K562 (cell line): ENCODE results near the gene PDGFA. TPM values are rescaled to one million over a fixed set of nuclear protein-coding genes. Genes with fewer than 3 reads are reported as not detected.

Experiments
- ATAC-seq: fragments of 200-7000 bp; cut with Tn5 transposase; 3 replicates; pipeline ENCODE4 v1.9.1; 2020; ENCODE audit warnings: moderate library complexity
- BruUV-seq: library from RNA; stranded (reverse); fragments of 400-500 nt; replicated peaks from 2 replicates; lab custom pipeline; 2021; lab: Mats Ljungman, UMichigan
- CTCF ChIA-PET: fragments of 300-600 bp; formaldehyde crosslinking; extraction: SDS; loops from one replicate; lab custom pipeline; 2021; ENCODE audit warnings: low intra/inter-chr PET ratio; lab: Yijun Ruan, JAX
- POLR2A ChIA-PET: fragments of 300-600, 350-650 bp; sonication (Branson Sonifier 250); formaldehyde crosslinking; extraction: SDS; loops from one replicate; lab custom pipeline; 2021; ENCODE audit warnings: antibody characterized with exemption, inconsistent platforms; lab: Yijun Ruan, JAX
- DNase-seq, 4 experiments: peaks; one replicate each; pipeline versions ENCODE4 v3.0.0 to v3.0.0-alpha.2; 2011 to 2018; ENCODE audit warnings: low spot score in 3 of 4, mixed read lengths in 3 of 4; ENCODE audit errors: extremely low read depth in 1 of 4
- FAIRE-seq: peaks from 2 replicates; lab custom pipeline; 2011; peaks lifted over from hg19 to GRCh38; lab: Jason Lieb, UNC
- H2AFZ ChIP-seq: 2 replicates; pipeline ENCODE4 v1.6.0; 2011; ENCODE audit warnings: low read depth, low read length, control low read depth, inconsistent platforms
- H3K27ac ChIP-seq: fragments of 200-600 bp; 3 replicates; pipeline ENCODE4 v1.8.0; 2011; ENCODE audit warnings: low read depth, mild to moderate bottlenecking, control low read depth, inconsistent platforms, low read length, moderate library complexity, mixed read lengths; ENCODE audit errors: extremely low read depth
- H3K27me3 ChIP-seq, 2 experiments: fragments of 300-600 bp in 1 of 2; 2 replicates in 1 of 2; 3 replicates in 1 of 2; pipeline versions ENCODE4 v1.6.0 to v1.8.0; 2011; ENCODE audit warnings: inconsistent platforms in 2 of 2, low read length in 2 of 2, mild to moderate bottlenecking in 1 of 2, mixed read lengths in 1 of 2, moderate library complexity in 1 of 2; ENCODE audit not compliant: control insufficient read depth in 2 of 2, insufficient read depth in 2 of 2
- H3K36me3 ChIP-seq: fragments of 300-600 bp; 3 replicates; pipeline ENCODE4 v1.8.0; 2011; ENCODE audit warnings: mild to moderate bottlenecking, low read length, inconsistent platforms; ENCODE audit not compliant: control insufficient read depth, insufficient read depth
- H3K4me1 ChIP-seq, 2 experiments: fragments of 200-600 bp in 1 of 2; replicated peaks in 1 of 2; 2 replicates in 1 of 2; 3 replicates in 1 of 2; pipeline versions ENCODE4 v1.5.1 to v1.8.0; 2011; ENCODE audit warnings: inconsistent platforms in 2 of 2, low read length in 2 of 2, mild to moderate bottlenecking in 1 of 2, mixed read lengths in 1 of 2, moderate library complexity in 1 of 2; ENCODE audit not compliant: control insufficient read depth in 2 of 2, insufficient read depth in 2 of 2
- H3K4me2 ChIP-seq: 2 replicates; pipeline ENCODE4 v1.6.1; 2011; ENCODE audit warnings: low read length, control low read depth, inconsistent platforms, mixed read lengths; ENCODE audit not compliant: insufficient read depth
- H3K4me3 ChIP-seq: fragments of 200-600 bp; sonication (generic), shearing (Covaris generic); 2 replicates; pipeline ENCODE4 v1.5.1; 2016; ENCODE audit warnings: control low read depth, inconsistent platforms
- H3K79me2 ChIP-seq: fragments of 200-600 bp; 3 replicates; pipeline ENCODE4 v1.8.0; 2011; ENCODE audit warnings: low read length, inconsistent platforms; ENCODE audit not compliant: control insufficient read depth, insufficient read depth
- H3K9ac ChIP-seq, 2 experiments: 2 replicates each; pipeline versions ENCODE4 v1.6.0 to v1.6.1; 2011; ENCODE audit warnings: low read depth in 2 of 2, low read length in 2 of 2, control low read depth in 1 of 2, inconsistent platforms in 1 of 2, mild to moderate bottlenecking in 1 of 2, mixed read lengths in 1 of 2; ENCODE audit not compliant: insufficient read depth in 1 of 2
- H3K9me1 ChIP-seq: one replicate; pipeline ENCODE4 v1.6.0; 2011; ENCODE audit warnings: inconsistent platforms, mild to moderate bottlenecking, low read length, moderate library complexity; ENCODE audit not compliant: control insufficient read depth, insufficient read depth
- H3K9me3 ChIP-seq: replicated peaks from 2 replicates; pipeline ENCODE4 v1.5.1; 2011; ENCODE audit warnings: low read depth, low read length, inconsistent platforms; ENCODE audit not compliant: control insufficient read depth, insufficient read depth
- H4K20me1 ChIP-seq: replicated peaks from 2 replicates; pipeline ENCODE4 v1.6.1; 2011; ENCODE audit warnings: low read length, inconsistent platforms, mixed read lengths; ENCODE audit not compliant: control insufficient read depth, insufficient read depth
- CTBP1 ChIP-seq: fragments of 450-650 bp; IDR thresholded peaks from 2 replicates; pipeline ENCODE4 v1.6.1; 2016; ENCODE audit warnings: borderline replicate concordance
- EP400 ChIP-seq: fragments of 450-650 bp; IDR thresholded peaks from 2 replicates; pipeline ENCODE4 v1.6.1; 2017; ENCODE audit warnings: antibody characterized with exemption, mild to moderate bottlenecking, moderate library complexity
- RBM15 ChIP-seq: fragments of 200-400 bp; formaldehyde crosslinking; IDR thresholded peaks from 2 replicates; pipeline ENCODE4 v1.6.1; 2018; ENCODE audit warnings: mild to moderate bottlenecking, low read length, moderate library complexity; ENCODE audit not compliant: insufficient read depth
- WGBS: fragments of 100-300 bp; shearing (Covaris generic); methylation state at CpG from one replicate; pipeline ENCODE4 v1.1.6; 2016; ENCODE audit warnings: low coverage, mixed read lengths; ENCODE audit not compliant: insufficient coverage; ENCODE audit errors: missing lambda C conversion rate; 5-methylcytosine and 5-hydroxymethylcytosine counted together
- in situ Hi-C: fragments of 300-500 bp; cut with MboI; formaldehyde crosslinking; loops from 4 replicates; pipeline ENCODE4 v1.15.0; 2018; ENCODE audit warnings: inconsistent platforms, mixed read lengths
- intact Hi-C: fragments of 100-400 bp; cut with micrococcal nuclease; formaldehyde crosslinking; loops from 2 replicates; pipeline ENCODE4 v1.14.2; 2022
- polyA plus RNA-seq, 8 experiments: library from polyadenylated mRNA; depleted of rRNA in 4 of 8; stranded (reverse) in 5 of 8; unstranded in 3 of 8; fragments of >200 nt; fragmentation: Nextera tagmentation in 2 of 8; fragmentation: Illumina TruSeq in 1 of 8; extraction: Ambion mirVana in 2 of 8; extraction: Trizol in 1 of 8; gene quantifications; 2 replicates each; pipeline versions ENCODE4 v1.2.1 to v1.2.3, GENCODE V29; 2011 to 2014; ENCODE audit warnings: inconsistent platforms in 1 of 8, missing spikeins in 1 of 8
- total RNA-seq, 7 experiments: library from RNA; depleted of rRNA in 6 of 7; stranded (reverse); fragments of >200 nt in 6 of 7; fragmentation: Illumina TruSeq in 2 of 7; extraction: Trizol in 2 of 7; gene quantifications; 2 replicates each; pipeline versions ENCODE4 v1.2.1 to v1.2.3, GENCODE V29; 2011 to 2021; ENCODE audit warnings: low replicate concordance in 1 of 7
- TF ChIP-seq, protein P1 (sequence below): IDR thresholded peaks from 2 replicates; pipeline ENCODE4 v1.6.1; 2016; ENCODE audit warnings: missing genetic modification characterization, missing compliant biosample characterization
- TF ChIP-seq, protein P2 (sequence below), 2 experiments: IDR thresholded peaks in 1 of 2; conservative IDR thresholded peaks in 1 of 2; 2 replicates each; pipeline ENCODE4 v1.6.1; 2016; ENCODE audit warnings: low read depth in 2 of 2, mild to moderate bottlenecking in 1 of 2, missing compliant biosample characterization in 1 of 2, missing genetic modification characterization in 1 of 2, moderate library complexity in 1 of 2

PDGFA gene
- total and polyA plus RNA-seq, 9 of the 15 experiments (the other 6 are each of a cell fraction or from before 2014, with no cell fraction given) = 2.5 to 10.2 (median 4.6) TPM

DNA sequence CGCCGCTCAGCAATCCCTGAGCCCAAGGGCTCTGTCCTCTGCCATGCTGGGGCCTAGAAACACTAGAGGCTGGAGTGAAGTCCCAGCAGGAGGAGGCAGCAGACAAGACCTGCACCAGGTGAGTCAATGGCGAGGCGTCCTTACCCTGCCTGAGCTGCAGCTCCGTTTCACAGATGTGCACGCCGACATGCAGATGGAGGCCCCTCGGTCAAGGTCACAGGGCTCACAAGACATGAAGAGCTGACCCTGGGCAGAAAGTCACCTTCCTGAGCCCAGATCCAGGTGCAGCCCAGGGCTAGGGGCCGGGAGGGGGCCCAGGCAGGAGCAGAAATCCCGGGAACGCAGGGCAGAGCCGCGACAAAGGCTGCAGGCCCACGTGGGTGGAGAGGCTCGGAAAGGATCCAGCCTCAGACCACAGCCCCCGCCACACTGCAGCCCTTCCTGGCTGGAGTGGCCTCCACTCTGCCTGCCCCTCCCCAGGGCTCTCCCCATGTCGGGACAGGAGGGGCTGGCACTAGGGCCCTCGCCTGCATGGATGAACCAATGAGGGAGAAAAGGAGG is 23.8 kb downstream of the PDGFA start:
- CTCF ChIA-PET = no interaction called here
- Histone ChIP-seq H3K27ac (no peak overlapping the region), H3K9me3 (no peaks in the 10 kb centered on the region), H3K9me1 (no peaks in the 10 kb centered on the region), H3K4me2 (no peak overlapping the region), H3K36me3 (peaks cover 3% of the 10 kb centered on the region; the same call in 1 of the 3 replicates), H3K9ac (peak overlapping the region in 1 of 2 experiments; percentile 64; a peak in 1 of 4 replicates), H3K27me3 (peaks cover 0 to 7% of the 10 kb centered on the region in 2 experiments; a peak in 2 of 5 replicates), H3K79me2 (no peaks in the 10 kb centered on the region), H2AFZ (no peak overlapping the region), H3K4me3 (no peak overlapping the region), H4K20me1 (no peaks in the 10 kb centered on the region), H3K4me1 (peaks cover 0 to 27% of the 10 kb centered on the region in 2 experiments; a peak in 2 of 5 replicates)
- no peak for TF ChIP-seq CTBP1
- no peak for TF ChIP-seq RBM15
- TF ChIP-seq, protein P1, sequence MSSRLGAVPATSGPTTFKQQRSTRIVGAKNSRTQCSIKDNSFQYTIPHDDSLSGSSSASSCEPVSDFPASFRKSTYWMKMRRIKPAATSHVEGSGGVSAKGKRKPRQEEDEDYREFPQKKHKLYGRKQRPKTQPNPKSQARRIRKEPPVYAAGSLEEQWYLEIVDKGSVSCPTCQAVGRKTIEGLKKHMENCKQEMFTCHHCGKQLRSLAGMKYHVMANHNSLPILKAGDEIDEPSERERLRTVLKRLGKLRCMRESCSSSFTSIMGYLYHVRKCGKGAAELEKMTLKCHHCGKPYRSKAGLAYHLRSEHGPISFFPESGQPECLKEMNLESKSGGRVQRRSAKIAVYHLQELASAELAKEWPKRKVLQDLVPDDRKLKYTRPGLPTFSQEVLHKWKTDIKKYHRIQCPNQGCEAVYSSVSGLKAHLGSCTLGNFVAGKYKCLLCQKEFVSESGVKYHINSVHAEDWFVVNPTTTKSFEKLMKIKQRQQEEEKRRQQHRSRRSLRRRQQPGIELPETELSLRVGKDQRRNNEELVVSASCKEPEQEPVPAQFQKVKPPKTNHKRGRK (tag) = no peak
- no peak for TF ChIP-seq EP400
- TF ChIP-seq, protein P2, sequence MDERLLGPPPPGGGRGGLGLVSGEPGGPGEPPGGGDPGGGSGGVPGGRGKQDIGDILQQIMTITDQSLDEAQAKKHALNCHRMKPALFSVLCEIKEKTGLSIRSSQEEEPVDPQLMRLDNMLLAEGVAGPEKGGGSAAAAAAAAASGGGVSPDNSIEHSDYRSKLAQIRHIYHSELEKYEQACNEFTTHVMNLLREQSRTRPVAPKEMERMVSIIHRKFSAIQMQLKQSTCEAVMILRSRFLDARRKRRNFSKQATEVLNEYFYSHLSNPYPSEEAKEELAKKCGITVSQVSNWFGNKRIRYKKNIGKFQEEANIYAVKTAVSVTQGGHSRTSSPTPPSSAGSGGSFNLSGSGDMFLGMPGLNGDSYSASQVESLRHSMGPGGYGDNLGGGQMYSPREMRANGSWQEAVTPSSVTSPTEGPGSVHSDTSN (CRISPR knock-in tag; IDR thresholded peaks at IDR 0.05; ENCODE audit: low read depth) = no peak
- TF ChIP-seq, protein P2 (tag; conservative IDR thresholded peaks at IDR 0.05; ENCODE audit: low read depth) = no peak
- intact Hi-C loops = no loop called here
- WGBS = 41% methylated on average over 18 of the region's 18 CpGs
- no peak for ATAC-seq
- FAIRE-seq = no peak
- in situ Hi-C loops = no loop called here
- POLR2A ChIA-PET = no interaction called here
- DNase-seq = no peak
- no TSS peak for BruUV-seq
